DMS53 (cell line): ENCODE measurements around the gene NOS1AP.
"Not testable (repeated sequence)": the region's sequence is repeated elsewhere in the genome, so short reads cannot be mapped to it uniquely, and the experiment has no call there.

ENCODE experiments used
- DNase-seq: peaks from one replicate; lab custom pipeline; 2025; lab: John Stamatoyannopoulos, UW

Gene NOS1AP

DNA sequence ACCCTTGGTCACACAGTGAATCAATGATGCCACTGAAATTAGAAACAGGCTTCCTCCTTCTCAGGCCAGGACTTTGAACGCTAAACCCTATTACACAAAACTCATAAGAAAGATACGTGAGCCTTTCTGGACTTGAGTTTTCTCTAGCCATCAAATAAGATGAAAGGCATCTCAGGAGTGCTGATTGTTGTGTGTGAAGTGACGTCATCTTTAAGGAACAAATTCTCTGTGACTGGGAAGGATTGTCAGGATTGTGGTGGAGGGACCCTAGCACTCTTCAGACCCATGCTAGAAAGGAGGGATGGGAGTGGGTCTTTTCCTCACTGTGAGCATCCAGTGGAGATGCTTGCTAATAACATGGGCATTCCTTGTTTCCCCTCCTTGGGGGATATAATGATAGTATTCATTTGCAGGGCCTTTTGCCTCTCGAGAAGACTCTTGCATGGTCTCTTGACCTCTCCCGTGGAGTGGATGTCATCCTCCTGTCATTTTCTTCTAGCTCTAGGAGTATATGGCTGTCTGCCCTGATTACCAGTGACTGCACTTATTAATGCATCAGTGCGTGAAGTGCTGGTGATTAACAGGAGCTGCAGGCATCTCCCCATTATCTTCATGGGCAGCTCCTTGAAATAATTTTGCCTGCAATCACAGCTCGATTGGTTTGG is 267.3 kb downstream of the NOS1AP start:
- no peak for DNase-seq

- no peak for DNase-seq
These were observed 273.0 kb downstream of the NOS1AP start for GRCh38 chr1:162342452-162342983.

- no peak for DNase-seq
These were observed 274.0 kb downstream of the NOS1AP start for GRCh38 chr1:162343470-162343869.

DNA sequence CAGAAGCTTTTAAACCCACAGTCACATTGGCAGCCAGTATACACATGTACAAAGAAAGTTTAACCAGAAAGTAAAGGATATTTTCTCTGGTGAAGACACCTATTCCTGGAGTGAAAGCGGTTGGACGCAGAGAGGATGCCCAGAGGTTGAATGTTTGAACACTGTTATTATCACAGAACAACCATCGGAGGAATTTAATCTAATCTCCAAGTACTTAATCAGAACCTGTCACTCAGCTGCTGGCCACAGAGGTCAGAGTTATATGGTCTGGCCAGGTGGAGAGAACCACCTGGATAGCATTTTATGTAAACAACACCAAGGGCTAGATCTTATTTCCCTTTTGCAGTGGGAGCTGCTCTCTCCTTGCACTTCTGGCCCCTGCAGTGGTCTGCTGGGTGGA is 277.8 kb downstream of the NOS1AP start:
- DNase-seq: peak; percentile 28

- peak; percentile 81 for DNase-seq
These were observed 280.3 kb downstream of the NOS1AP start for GRCh38 chr1:162349635-162350330.

GRCh38 chr1:162351246-162351842 is 281.9 kb downstream of the NOS1AP start:
- DNase-seq: no peak

DNA sequence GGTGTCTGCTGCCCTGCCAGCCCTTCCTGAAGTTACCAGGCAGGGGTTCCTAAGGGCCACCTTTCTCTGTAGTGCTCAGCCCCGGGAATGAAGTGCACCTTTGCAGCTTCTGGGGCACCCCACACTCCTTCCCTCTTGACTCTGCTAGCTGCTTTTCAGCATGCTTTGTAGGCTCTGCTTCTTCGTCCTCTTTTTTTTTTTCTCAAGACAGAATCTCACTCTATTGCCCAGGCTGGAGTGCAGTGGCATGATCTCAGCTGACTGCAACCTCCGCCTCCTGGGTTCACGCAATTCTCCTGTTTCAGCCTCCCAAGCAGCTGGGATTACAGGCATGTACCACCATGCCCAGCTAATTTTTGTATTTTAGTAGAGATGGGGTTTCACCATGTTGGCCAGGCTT is 282.4 kb downstream of the NOS1AP start:
- DNase-seq: not testable (repeated sequence)

GRCh38 chr1:162353078-162353477 is 283.6 kb downstream of the NOS1AP start:
- no peak for DNase-seq

DNA sequence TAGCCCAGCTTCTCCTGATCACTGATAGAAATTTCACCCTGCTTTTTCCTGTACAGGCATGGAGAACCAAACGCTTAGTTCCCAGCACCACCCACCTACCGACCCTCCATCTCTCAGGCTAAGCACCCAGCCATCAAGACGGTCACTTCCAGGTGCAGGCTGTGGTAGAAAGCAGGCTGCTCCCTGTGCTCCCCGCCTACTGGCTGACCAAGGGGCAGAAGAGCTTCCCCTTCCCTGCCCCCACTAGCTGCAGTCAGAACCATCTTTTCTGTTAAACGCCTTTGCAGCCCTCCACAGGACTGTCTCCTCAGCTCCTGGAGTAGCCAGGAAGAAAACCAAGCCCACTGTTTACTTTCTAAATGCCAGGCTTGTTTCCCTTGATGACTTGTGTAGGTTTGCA is 284.2 kb downstream of the NOS1AP start:
- no peak for DNase-seq

DNA sequence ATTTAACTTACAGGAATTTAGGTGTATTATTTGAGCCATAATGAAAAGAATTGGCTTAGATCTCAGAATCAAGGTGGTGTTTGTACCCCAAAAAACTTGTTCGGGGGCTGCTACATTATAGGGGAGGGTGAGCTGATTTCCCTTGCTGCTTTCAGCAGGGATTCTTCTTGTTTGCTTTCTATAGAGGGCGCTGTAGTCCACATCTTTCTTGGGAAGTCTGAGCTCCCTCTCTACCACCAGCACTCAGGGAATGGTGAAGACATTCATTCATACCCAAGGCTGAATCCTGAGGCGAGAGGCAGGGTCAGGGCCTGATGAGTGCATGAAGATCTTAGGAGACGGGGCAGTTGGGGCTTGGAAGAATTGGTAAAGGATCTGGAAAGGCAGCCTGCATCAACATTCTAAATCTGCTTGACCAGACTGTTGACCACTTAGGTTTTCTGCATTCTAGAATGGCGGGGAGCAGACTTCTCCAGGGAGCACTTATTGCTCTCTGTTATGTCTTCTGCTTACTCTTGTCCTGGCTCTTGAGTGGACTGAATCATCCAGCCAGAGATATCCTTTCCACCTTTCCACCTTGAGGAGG is 288.3 kb downstream of the NOS1AP start:
- DNase-seq: peak; percentile 77

DNA sequence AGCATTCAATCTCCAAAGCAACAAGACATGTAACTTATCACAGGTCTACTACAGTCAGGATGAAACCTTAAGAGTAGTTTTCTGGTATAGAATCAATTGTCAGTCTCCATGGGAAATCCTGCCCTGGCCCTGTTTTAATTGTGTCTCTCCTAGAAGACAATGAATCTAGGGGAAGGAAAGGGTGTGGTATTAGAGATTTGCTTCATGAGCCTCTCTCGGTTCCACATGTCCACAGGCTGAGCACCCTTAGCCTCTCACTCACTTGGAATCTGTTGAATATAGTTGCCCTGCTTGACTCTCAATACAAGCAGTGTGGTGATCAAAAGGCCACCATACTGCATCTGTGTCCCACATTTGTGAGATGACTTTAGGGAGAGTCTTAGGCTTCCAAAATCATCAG is 289.4 kb downstream of the NOS1AP start:
- no peak for DNase-seq

DNA sequence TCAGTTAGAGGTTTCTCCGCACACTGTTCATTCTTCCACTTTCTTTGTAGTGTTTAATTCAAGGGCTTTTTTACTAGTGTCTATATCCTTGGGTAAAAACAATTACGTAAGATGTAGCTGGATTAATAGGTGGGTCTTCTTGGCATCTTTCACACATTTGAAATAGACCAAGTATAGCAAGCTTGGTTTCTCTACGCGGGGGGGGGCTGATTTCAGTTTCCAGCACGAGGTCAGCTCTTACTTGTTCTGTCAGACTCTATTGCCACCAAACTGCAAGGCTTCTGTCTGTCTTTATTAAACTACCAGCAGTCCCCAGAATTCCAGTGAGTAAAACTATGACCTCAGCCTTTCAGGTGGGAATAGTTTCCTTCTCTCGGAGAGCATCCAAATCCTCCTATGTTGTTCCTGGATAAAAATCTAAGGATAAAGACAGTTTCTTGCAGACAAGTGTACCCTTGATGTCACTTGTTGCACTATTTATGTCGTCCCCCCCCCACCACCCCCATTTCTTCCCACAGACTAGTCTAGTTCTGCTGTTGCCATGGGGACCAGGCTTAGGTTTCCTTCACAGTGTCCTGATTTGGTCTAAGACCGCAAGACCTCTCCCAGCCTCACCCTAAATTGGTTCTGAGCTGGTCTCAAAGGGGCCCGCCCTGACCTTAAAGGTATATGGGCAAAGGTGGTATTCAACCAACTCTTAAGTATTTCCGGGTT is 290.2 kb downstream of the NOS1AP start:
- DNase-seq: no peak

DNA sequence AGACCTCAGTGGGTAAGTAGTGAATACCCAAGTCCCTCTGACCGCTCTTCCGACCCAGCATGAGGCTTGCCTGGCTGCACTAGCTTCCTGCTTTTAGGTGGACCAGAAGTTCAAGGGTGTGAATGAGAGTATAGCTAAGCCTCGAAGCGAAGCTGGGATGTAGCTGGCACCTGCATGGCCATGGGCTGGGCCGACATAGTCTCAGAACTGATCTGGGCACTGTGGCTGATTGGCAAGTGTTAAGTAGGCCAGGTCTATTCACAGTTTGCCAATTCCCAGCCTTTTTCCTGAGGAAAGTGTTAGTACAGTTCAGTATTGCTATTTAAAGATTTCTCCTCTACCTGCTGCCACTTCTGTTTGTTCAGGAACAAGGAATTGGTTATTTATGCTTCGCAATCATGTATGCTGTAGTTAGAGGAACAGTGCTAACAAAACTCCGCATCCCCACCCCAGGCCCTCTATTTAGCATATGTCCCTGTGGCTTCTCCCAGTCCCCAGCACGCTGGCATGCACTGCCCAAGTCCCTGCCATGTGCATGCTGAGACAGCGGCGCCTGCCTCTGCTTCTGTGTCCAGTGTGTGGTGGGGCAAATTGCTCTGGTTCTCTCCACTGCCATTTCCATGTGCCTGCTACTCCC is 290.9 kb downstream of the NOS1AP start:
- DNase-seq: no peak

DNA sequence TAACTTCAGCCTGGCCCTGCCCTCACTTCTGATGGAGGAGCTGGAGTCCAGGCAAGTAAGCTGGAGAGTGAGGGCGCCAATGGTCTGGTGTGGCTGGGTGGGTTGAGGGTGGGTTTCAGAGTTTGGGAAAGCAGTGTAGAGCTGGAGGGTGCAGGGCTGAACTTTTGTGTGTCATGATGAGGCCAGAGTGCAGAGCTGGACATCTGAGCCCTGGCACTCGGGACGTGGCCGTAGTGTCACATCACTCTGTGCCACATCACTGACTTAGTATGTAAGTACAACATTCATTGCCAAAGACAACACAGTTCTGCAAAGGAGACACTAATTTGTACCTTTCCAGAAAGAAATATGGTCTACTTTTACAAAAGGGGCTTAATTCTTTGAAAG is 291.4 kb downstream of the NOS1AP start:
- no peak for DNase-seq

GRCh38 chr1:162361349-162361748 is 291.9 kb downstream of the NOS1AP start:
- no peak for DNase-seq

- DNase-seq: no peak
These were observed 294.3 kb downstream of the NOS1AP start for GRCh38 chr1:162363823-162364222.

DNA sequence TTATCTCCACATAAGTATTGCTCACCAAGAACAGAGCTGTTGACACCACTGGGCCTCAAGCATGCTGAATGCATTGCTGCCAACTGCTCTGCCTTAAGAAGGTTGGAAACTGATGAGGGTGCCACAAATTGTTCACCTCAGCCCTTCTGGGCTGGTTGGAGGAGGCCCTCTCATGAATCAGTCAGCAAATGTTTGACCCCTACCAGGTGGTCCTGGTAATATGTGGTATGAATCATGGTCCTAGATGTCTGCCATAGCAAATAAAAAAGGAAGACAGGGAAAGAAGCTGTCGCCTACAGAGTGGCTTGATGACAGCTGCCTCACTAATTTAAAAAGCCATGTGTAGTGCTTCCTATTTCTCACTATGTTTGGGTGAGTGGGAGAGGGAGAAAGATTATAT is 295.0 kb downstream of the NOS1AP start:
- no peak for DNase-seq

DNA sequence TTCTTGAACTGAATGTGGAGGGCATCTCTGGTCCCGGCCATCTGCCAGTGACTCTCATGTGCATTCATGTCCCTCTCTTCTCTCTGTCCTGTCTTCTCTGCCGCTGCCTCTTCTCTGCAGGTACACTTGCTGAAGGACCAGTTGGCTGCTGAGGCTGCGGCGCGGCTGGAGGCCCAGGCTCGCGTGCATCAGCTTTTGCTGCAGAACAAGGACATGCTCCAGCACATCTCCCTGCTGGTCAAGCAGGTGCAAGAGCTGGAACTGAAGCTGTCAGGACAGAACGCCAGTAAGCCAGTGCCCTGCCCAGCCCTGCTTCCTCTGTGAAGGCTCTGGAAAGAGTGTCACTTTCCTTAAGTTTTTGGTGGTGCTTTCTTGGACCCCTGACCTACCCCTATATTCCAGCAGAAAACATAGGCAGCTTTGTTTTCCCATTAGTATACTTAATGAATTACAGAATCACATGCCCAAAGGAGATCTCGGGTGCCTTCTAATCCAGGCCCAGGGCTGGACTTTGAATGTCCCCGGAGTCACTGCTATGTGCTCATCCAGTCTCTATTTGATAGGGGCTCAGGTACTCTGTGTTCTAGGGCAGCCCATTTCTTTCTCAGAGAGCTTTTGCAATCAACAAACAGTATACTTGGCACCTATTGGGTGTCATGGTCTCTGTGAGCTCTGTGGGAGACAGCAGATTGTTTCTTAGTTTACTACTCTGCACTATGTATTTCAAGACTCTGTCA is 296.0 kb downstream of the NOS1AP start:
- no peak for DNase-seq

GRCh38 chr1:162366149-162366548 is 296.7 kb downstream of the NOS1AP start:
- DNase-seq: no peak

DNA sequence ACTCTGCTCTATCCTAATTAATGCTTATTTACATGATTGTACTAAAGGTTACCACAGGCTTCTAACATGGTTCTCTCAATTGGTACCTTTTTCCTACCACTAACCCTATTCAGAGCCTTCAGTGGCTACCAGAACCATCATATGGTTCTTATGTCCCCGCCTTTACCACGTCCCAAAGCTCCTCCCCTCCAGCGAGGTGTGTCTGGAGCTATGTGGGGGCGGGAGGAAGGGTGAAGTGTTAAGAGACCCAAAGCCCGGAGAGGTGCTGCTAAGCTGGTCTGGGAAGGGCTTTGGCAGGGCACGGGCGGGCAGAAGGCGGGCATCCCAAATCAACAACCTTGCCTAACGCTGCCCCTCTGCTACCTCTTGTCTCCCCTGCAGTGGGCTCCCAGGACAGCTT is 297.2 kb downstream of the NOS1AP start:
- DNase-seq: no peak

GRCh38 chr1:162367073-162367472 is 297.6 kb downstream of the NOS1AP start:
- no peak for DNase-seq
